Kidney capillary endothelial cell (primary cell): ENCODE measurements around the gene TMEM220.
"Not testable (repeated sequence)": the region's sequence is repeated elsewhere in the genome, so short reads cannot be mapped to it uniquely, and the experiment has no call there.

Source experiments
- DNase-seq: peaks from one replicate; pipeline ENCODE4 v3.0.0-alpha.2; 2018; ENCODE audit warnings: low spot score

TMEM220 gene

DNA sequence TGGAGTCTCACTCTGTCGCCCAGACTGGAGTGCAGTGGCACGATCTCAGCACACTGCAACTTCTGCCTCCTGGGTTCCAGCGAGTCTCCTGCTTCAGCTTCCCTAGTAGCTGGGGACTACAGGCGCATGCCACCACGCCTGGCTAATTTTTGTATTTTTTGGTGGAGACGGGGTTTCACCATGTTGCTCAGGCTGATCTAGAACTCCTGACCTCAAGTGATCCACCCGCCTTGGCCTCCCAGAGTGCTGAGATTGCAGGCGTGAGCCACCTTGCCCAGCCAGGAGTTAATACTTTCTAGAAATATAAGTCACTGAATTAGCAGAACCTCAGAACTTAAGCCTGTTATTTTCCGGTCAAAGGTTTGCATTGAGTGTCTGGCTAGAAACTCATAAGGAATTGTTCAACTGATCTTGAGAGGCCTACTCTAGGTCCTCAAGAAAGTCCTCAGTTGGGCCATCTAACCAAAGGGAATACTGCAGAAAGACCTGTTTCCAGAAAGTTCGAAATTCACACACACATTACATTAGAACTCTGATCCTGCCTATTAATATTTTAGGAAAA is 1.4 kb downstream of the TMEM220 start:
- DNase-seq, result no peak

DNA sequence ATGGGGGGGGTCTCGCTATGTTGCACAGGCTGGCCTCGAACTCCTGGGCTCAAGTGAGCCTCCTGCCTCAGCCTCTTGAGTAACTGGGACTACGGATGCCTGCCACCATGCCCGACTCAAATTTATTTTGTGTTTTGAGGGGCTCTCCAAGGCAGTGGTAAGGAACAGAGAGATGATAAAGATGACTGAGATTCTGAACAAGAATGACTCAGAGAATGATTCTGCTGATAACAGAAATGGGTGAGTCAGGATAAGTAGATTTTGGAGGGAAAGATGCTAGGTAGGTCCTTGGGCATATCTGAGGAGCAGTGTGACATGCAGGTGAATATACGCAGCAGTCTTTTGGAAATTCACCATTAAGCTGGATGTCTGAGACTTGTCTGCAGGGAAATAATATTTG is 2.6 kb downstream of the TMEM220 start:
- no peak for DNase-seq

DNA sequence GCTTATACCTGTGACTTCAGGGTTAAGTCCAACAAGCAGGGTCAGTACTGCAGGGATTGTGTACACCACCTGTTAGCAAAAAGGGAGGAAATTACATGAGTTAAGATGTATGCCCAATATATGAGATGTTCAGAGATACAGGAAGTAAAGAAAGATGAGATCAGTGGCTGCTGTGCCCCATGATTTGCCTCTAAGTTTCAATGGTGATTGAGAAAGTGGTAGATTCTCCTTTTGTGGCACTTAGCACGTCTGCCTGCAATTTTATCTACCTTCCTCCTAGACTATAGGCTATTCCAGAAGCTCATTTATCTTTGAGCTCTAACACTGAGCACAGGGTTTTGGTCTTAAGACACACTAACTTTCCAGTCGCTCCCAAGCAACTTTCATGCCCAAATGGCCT is 3.6 kb downstream of the TMEM220 start:
- no peak for DNase-seq

- no peak for DNase-seq
Measured at GRCh38 chr17:10725262-10725661, 4.6 kb downstream of the TMEM220 start.

DNA sequence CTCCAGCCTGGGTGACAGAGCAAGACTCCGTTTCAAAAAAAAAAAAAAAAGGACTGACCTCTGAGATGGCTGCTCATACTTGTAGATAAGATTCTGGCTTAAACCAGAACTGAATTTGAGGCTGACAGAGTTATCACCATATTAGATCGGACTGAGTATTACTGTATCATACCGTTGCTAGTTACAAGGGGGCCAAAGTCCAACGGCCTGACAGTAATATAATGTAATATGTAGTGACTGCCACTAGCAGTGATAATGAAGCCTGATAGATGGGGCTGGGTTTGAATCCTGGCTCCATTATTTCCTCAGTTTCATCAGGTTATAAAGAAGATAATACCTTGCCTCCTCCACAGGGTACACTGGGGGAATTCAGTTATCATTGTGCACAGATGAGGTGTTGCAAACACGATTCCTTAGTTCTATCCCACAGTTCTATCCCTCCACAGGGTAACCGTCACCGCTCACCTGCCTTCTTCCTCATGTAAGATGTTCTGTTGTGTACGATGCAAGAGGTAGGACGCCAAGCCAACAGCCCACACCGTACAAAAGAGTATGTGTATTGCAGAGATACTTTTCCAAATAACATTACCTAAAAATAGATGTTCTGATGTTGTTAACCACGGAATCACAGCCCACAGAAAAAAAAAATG is 5.2 kb downstream of the TMEM220 start:
- DNase-seq, result no peak

- no peak for DNase-seq
Measured at GRCh38 chr17:10718547-10718946, 11.3 kb downstream of the TMEM220 start.

GRCh38 chr17:10716218-10716617 is 13.6 kb downstream of the TMEM220 start:
- DNase-seq, result no peak

DNA sequence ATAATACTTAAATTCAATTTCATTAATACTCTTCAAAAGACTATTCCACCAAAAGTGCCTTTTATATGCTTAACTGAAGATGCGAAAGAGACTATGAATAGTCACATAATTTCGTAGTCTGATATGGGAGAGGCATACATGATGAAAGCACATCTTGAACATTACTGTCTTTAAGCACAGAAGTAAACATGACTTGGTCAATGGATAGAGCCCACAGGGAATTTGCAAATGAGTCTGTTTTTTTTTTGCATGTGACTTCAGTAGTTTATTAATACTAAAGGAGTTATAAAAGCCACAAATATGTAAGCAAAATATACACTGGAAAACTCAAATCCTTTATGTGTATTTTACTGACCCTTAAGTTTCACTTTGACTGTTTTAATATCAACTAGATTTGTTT is 16.5 kb downstream of the TMEM220 start:
- no peak for DNase-seq

DNA sequence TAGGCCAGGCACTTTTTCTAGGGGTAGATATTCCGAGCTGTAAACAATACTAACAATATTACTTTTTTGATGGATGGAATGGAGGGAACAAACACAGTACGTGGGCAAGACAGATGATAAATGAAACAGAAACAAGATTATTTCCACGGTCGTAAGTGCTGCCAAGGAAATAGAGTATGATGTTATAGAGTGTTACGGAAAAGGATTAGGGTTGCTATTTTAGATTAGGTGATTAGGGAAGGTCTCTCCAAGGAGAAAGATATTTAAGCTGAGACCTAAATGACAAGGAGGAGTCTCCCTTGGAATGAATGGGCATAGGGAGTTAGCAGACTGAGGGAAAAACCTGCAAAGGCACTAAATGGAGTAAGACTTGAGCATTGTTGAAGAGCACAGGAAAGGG is 24.1 kb downstream of the TMEM220 start:
- DNase-seq, result no peak

DNA sequence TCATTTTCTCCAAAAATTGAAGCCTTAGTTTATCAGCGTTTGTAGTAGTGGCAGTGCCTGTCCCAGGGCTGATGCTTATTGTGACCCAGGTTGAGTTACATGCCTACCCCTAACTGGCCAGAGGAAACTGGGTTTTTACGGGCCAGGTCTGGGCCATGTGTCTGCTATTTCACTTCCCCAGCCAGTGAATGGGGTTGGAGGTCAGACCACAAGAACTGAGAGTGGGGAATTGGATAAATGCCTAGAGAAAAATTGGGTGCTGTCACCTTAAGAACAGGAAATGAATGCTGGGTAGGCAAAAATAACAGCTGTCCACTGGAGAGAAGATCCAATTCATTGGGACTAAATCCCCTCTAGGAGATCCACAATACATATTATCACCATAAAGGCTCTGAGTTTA is 27.2 kb downstream of the TMEM220 start:
- DNase-seq, result no peak

DNA sequence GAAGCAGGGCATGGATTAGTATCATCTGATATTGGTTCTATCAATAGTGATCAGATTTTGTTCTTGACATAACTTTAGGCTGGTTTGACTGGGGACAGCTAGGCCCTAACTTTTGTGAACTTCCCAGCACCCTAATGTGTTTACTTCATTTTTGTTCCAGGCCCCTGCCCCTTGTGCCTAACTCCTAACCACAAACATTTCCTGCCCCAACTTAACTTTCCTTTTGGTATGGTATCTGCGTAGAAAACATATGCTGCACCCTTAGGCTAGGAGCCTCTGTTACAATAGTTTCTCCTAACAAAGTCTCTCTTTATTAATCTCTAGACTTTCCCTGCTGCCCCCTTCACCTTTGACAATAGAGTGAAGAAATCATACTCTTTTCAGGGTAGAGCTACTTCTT is 30.0 kb downstream of the TMEM220 start:
- DNase-seq, result no peak

DNA sequence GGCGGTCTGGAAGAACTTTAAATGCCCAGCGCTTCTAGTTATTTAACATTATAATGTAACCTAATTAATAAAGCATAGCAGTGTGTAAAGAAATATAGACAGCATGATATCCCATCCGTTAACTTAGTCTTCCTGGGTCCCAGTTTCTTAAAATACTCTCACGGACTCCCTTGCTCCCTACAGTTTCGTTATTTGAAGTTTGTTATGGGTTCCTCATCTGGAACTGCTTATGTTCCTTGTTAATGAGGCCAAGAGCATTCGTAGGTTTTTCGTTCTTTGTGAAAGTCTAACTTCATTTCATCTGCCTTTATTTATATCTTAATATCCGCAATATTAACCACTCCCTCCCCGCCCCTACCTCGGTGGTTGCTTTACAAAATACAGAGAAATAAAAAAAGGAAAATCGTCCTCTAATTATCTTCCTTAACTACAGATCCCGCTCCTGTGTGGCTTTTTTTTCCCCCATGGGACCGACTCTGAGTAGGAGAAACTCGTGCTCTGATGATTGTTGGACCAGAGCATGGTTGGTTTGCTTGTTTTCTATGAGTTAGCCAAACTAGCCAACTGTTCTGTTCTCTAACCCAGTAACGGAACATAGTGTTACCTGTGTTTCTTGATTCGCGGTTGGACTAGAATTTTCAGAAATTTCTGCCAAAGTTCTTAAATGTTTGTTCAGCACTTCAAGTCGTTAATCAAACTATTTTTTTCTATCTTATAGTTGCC is 31.6 kb downstream of the TMEM220 start:
- DNase-seq, result peak; percentile 38

DNA sequence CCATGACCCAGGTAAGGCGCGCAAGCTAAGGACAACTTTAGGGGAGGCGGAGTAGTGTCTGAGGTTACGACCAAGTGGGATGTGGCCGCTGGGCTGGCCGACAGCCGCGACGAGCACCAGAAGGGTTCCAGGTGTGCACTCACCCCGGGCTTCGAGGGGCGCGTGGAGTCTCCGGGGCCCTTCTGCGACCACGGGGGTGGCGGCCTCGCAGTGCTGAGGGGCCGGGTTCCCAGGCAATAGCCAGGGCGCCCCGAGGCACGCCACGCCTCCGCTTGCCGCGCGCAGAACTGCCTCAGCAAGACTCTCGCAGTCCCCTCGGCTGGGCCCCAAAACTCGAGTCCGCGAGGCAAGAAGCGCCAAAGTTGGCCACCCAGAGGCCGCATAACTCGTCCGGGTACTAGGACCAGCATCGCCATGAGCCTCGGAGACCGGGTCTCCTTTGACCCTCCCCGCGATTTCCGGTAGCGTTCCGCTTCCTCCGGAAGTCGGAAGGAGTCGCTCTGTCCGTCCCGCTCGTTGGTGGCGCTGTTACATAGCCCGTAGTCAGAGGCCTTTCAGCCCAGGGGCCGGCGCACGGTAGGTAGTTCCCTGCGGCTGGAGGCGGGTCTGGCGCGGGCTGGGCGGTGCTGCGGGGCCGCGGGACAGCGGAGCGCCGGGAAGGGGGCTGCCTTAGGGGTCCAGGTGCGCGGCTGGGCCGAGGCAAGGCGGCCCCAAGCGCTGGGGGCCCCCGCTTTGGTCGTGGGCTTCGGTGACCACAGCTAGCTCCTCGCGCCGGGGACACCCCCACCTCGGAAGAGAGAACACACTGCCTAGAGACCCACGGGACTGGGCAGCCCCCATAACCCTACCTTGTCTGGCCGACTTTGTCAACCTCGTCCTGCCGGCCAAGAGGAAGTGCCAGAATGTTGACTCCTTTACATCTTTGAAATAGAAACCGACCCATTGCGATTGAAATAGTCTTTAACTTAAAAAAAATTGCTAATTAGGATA is 32.4 kb downstream of the TMEM220 start, which contains the start of the genes ADPRM and SCO1:
TSS of gene ADPRM (plus strand) at position 503 of the 990 bp plus-strand sequence. CDS start 7,333 bp downstream, outside the sequence.
TSS of gene SCO1 (minus strand) at position 442 of the 990 bp plus-strand sequence. CDS start at position 416, 26 bp downstream.
- DNase-seq, result peak; percentile 93

- DNase-seq, result not testable (repeated sequence)
Measured at GRCh38 chr17:10695875-10696407, 33.9 kb downstream of the TMEM220 start.

GRCh38 chr17:10687499-10687898 is 42.3 kb downstream of the TMEM220 start:
- no peak for DNase-seq

DNA sequence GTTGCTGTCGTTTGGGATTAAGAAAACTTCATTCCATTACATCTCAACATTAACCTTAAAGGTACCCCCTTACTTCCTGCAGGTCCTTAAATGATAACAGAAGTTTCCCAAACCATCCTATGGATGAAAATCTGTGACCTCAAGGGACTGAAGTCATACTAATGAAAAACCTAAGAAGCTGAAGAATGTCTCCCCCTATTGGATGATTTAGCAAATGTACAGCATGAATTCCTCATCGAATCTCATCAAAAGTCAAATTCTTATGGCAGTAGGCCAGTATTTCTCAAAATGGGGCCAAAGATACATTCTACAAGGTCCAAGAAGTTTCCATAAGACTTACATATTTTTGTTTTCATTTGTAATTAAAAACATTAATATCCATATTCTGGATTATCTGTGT is 46.0 kb downstream of the TMEM220 start:
- DNase-seq, result peak; percentile 50

DNA sequence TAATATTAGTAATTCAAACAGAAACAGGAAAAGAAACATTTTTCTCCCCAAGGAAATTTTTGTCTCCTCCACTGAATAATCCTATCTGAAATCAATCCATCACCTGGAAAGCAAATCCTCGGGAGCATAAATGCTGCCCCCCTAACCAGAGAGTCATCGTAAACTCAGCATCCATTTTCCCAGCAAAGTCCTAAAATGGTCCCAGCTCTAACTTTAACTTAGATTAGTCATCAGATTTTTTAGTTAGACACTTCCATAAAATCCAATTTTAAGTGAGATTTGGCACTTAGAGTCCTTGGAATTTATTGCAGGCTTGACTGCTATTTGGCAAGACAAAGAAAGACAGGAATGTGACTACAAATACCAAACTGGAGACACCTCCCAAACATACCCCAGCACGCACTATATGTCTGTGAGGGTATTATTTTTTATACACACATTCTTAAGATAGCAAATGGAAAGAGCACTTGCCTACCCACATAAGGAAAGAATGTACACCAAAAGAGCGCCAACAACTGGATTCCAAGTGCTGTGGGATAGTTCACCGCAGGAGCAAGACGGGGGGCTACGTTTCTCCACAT is 47.9 kb downstream of the TMEM220 start:
- no peak for DNase-seq

DNA sequence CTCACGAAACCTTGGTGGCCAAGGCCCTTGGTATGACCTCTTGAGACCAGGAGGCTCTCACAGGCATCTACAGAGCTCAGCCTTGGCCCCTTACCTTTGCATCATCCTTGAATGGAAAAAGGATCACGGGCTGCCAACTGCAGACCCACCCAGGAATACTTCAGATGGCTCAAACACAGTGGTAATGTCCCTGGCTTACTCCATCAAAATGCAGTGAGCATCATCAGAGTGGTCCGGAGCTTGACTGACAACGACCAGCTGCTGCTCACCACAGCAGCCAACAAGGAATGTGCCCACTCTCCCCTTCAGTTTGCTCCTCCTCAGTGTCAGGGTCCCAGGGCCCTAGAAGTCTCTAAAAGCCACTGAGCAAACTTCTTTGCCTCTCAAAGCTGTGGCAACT is 55.1 kb downstream of the TMEM220 start:
- no peak for DNase-seq

- no peak for DNase-seq
Measured at GRCh38 chr17:10673312-10673711, 56.5 kb downstream of the TMEM220 start.

DNA sequence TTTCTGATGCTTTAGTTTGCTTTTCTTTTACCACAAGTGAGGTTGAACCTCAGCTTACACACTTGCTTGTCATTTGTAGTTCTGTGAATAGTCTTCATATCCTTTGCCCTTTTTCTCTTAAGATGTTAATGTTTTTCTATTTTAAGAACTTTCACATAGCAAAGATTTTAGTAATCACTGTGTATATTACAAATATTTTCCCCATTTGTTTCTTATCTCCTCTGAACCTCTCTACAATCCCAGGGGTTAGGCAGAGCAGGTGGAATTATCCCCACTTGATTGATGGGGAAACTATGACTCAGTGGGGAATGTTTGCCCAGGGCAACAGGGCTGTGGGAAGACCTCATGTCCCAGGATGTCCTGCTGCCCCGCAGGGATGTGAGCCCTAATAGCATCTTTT is 61.0 kb downstream of the TMEM220 start:
- DNase-seq, result no peak

DNA sequence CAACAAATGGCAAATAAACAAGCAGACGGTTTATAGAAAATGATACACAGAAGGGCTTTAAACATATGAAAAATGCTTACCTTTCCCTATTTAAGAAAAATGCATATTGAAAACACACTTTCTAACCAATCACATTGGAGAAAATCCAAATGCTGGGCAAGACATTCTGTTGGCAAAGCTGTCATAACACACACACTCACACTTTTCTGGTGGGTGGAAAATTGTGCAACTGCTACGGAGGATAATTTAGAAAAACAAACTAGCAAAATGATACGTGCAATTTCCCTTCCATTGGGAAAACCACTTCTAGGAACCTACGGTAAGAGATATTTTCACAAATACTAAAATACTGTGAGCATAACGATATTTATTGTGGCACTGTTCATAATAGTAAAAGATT is 62.9 kb downstream of the TMEM220 start:
- DNase-seq, result no peak
